ENCODE measurements around the gene CNNM1. TPM values are rescaled to one million over a fixed set of nuclear protein-coding genes. Genes with fewer than 3 reads are reported as not detected.

The CNNM1 gene
- total and polyA plus RNA-seq, 2 donors (not counting 1 experiment from before 2014, with no cell fraction given) = not detected

DNA sequence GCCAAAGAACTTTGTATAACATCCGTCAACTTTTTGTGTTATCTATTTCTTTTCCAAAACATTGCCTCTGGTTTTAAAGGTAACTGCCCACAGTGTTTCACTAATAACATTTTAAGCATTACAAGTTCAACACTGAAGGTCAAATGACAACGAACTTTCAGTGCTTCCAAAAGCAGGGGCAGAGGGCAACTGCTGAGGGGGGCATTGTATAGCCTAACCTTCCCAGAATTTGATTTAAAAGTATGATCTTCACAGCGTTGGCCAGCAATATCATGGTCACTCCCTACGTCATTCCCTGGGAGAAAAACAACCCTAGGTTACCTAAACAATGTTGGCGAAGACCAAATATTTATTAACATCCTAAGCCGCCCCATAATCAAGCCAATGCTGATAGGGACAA lies 103.7 kb downstream of the CNNM1 start:
- POLR2A ChIA-PET = no interaction called here
- Mint-ChIP-seq H3K27me3 (no peaks in the 10 kb centered on the region), H3K27ac (no peak overlapping the region), H3K9me3 (ENCODE audit: insufficient read depth) (no peaks in the 10 kb centered on the region), H3K4me1 (peaks cover 28% of the 10 kb centered on the region), H3K4me3 (no peak overlapping the region)
- 92% methylated on average over 5 of the region's 6 CpGs for WGBS (ENCODE audit: insufficient coverage)
- Histone ChIP-seq H2AFZ (ENCODE audit: insufficient read depth, low read depth, low read length, poor library complexity, severe bottlenecking) (no peak overlapping the region), H3K9ac (ENCODE audit: low read length) (no peak overlapping the region), H3K36me3 (replicated peaks in 1 of 2; ENCODE audit: control extremely low read depth in 1 of 2, control insufficient read depth in 1 of 2, extremely low read depth in 1 of 2, insufficient read depth in 2 of 2, low read length in 1 of 2) (no peaks in the 10 kb centered on the region), H3K4me3 (ENCODE audit: control extremely low read depth in 1 of 5, extremely low read depth in 1 of 5, insufficient read depth in 1 of 5, low read depth in 2 of 5, low read length in 4 of 5) (no peak overlapping the region), H3K4me1 (ENCODE audit: control insufficient read depth in 2 of 2, insufficient read depth in 2 of 2, low read length in 2 of 2) (peaks cover 13 to 21% of the 10 kb centered on the region in 2 donors), H4K20me1 (ENCODE audit: control insufficient read depth, insufficient read depth, low read length, poor library complexity, severe bottlenecking) (no peaks in the 10 kb centered on the region), H3K4me2 (replicated peaks; ENCODE audit: low read depth, low read length, poor library complexity, severe bottlenecking) (no peak overlapping the region), H3K27me3 (replicated peaks in 1 of 4; ENCODE audit: control extremely low read depth in 1 of 4, control insufficient read depth in 3 of 4, insufficient read depth in 4 of 4, low read length in 3 of 4) (no peaks in the 10 kb centered on the region), H3K27ac (ENCODE audit: low read length in 2 of 2) (no peak overlapping the region), H3K9me3 (ENCODE audit: control extremely low read depth in 1 of 3, control insufficient read depth in 2 of 3, insufficient read depth in 1 of 3, low read length in 2 of 3) (no peaks in the 10 kb centered on the region), H3K79me2 (ENCODE audit: control insufficient read depth, insufficient read depth, low read length) (peaks cover 3% of the 10 kb centered on the region)
- no peak for TF ChIP-seq CTCF (IDR thresholded peaks at IDR 0.05)
- no peak for TF ChIP-seq EZH2 (IDR thresholded peaks at IDR 0.05; ENCODE audit: borderline replicate concordance, insufficient read depth, low read depth, low read length, poor library complexity, severe bottlenecking)
- ATAC-seq (ENCODE audit: low read depth) = no peak
- CTCF ChIA-PET = no interaction called here
- intact Hi-C loops (cut with micrococcal nuclease) = loop anchor here (5.0 kb wide), 2 partner anchors 1104 to 1479 kb away; partner anchors contain the start of genes HIF1AN and SLF2
- DNase-seq = no peak

- intact Hi-C loops (cut with micrococcal nuclease) = loop anchor here (5.0 kb wide), 2 partner anchors 1104 to 1479 kb away; partner anchors contain the start of genes HIF1AN and SLF2
- no CpG with 5 or more reads among the region's 1 CpG for WGBS (ENCODE audit: insufficient coverage)
- Histone ChIP-seq H3K9ac (ENCODE audit: low read length) (no peak overlapping the region), H3K79me2 (ENCODE audit: control insufficient read depth, insufficient read depth, low read length) (peaks cover 3% of the 10 kb centered on the region), H3K4me2 (replicated peaks; ENCODE audit: low read depth, low read length, poor library complexity, severe bottlenecking) (no peak overlapping the region), H2AFZ (ENCODE audit: insufficient read depth, low read depth, low read length, poor library complexity, severe bottlenecking) (no peak overlapping the region), H3K4me3 (ENCODE audit: control extremely low read depth in 1 of 5, extremely low read depth in 1 of 5, insufficient read depth in 1 of 5, low read depth in 2 of 5, low read length in 4 of 5) (no peak overlapping the region), H3K9me3 (ENCODE audit: control extremely low read depth in 1 of 3, control insufficient read depth in 2 of 3, insufficient read depth in 1 of 3, low read length in 2 of 3) (no peaks in the 10 kb centered on the region), H3K4me1 (ENCODE audit: control insufficient read depth in 2 of 2, insufficient read depth in 2 of 2, low read length in 2 of 2) (peaks cover 13 to 21% of the 10 kb centered on the region in 2 donors), H4K20me1 (ENCODE audit: control insufficient read depth, insufficient read depth, low read length, poor library complexity, severe bottlenecking) (no peaks in the 10 kb centered on the region), H3K27ac (ENCODE audit: low read length in 2 of 2) (no peak overlapping the region), H3K36me3 (replicated peaks in 1 of 2; ENCODE audit: control extremely low read depth in 1 of 2, control insufficient read depth in 1 of 2, extremely low read depth in 1 of 2, insufficient read depth in 2 of 2, low read length in 1 of 2) (no peaks in the 10 kb centered on the region), H3K27me3 (replicated peaks in 1 of 4; ENCODE audit: control extremely low read depth in 1 of 4, control insufficient read depth in 3 of 4, insufficient read depth in 4 of 4, low read length in 3 of 4) (no peaks in the 10 kb centered on the region)
- H3K9me3 Mint-ChIP-seq (ENCODE audit: insufficient read depth) = no peaks in the 10 kb centered on the region
- POLR2A ChIA-PET = no interaction called here
- H3K4me1 Mint-ChIP-seq = peaks cover 28% of the 10 kb centered on the region
- CTCF ChIA-PET = interaction anchor here (1.2 kb wide), 1 partner anchor 182 kb away, joined by 4 read pairs; no protein-coding TSS in a partner anchor
- no peak overlapping the region for H3K4me3 Mint-ChIP-seq
- no peaks in the 10 kb centered on the region for H3K27me3 Mint-ChIP-seq
- ATAC-seq (ENCODE audit: low read depth) (no peak), DNase-seq (no peak)
- H3K27ac Mint-ChIP-seq = peak overlapping the region; percentile 20
- TF ChIP-seq EZH2 (IDR thresholded peaks at IDR 0.05; ENCODE audit: borderline replicate concordance, insufficient read depth, low read depth, low read length, poor library complexity, severe bottlenecking) = no peak
- no peak for TF ChIP-seq CTCF (IDR thresholded peaks at IDR 0.05)
Observed at GRCh38 chr10:99433378-99434020, 104.3 kb downstream of the CNNM1 start.

Measured in B cell (primary cell).